Stimulated activated CD8-positive, alpha-beta memory T cell treated with anti-CD3 and anti-CD28 coated beads, Interleukin-7, amount 100 ng/mL, for 4 hours (primary cell): Measurements from ENCODE around the gene APOBEC3C.
"Not testable (repeated sequence)": the region's sequence is repeated elsewhere in the genome, so short reads cannot be mapped to it uniquely, and the experiment has no call there.

Experiments
- DNase-seq, 2 donors: peaks; one replicate each; pipeline ENCODE4 v3.0.0-alpha.2; 2020; ENCODE audit warnings: low read depth in 2 of 2

Gene APOBEC3C

DNA sequence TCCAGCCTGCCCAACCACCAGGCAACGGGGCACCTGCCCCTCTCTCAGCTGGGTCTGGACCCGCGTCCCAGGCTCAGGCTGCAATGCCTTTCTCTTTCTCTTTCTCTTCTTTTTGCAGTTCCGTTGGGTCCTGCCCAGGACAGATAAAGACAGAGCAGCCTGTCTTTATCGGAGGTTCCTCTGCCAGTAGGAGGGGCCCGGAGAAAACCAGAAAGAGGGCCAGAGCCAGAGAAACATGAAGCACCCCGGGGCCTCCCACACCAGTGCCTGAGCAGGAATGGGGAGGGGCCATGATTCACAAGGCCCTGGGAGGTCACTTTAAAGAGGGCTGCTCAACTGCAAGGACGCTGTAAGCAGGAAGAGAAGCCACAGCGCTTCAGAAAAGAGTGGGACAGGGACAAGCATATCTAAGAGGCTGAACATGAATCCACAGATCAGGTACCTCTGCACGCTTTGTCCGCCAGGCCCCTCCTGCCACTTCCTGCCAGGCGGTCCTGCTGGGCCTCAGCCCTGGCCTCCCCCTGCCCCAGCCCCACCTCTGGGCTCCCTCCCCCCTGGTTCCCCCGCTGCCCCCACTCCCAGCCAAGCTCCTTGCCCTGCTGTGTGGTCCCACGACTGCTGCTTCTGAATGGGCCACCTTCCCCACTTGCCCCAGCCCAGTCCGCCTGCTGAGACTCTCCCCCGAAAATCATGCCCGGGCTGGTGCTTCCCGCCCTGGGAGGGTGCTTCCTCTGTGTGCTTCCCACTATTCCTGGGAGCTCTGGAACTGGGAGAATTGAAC lies at the start of gene APOBEC3C:
Gene APOBEC3C (plus strand): TSS at position 316 of the 781 bp plus-strand sequence. CDS start 106 bp downstream, at position 422.
- peak; percentile 74 to 75 for DNase-seq

DNA sequence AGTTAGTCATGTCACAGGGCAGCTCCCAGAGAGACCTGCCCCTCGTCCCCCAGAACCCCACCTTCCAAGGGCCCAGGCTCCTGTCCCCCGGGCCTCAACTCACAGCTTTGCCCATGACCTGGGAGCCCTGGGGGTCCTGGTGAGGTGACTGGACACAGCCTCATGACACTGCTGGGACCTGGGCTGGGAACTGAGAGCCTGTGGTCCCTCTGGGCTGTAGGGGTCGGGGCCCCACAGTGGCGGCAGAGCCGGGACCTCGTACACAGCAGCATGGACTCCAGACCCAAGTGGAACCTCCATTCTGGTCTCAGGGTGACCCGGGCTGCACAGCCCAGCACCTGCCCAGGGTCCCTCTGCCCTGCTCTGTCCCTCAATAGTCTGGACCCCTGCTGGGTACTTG lies 49.8 kb upstream of the APOBEC3C start:
- DNase-seq: no peak

DNA sequence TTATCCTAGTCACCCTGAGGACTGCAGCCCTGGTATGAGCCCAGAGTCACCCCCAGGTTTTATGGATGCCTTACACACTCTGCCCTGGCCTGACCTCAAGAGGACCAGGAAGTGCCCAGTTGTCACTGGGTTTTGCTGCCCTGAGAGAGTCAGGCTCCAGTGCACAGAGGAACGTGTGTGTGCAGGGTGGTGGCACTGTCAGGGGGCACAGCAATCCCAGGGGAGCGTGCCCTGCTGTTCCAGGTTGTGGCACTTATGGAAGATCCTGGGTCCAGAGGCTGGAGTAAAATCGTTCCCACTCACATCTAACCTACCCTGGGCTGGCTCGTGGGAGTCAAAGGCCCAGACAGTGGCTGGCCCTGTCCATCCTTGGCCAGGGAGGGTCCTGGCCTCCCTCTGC lies 49.1 kb upstream of the APOBEC3C start:
- no peak for DNase-seq

DNA sequence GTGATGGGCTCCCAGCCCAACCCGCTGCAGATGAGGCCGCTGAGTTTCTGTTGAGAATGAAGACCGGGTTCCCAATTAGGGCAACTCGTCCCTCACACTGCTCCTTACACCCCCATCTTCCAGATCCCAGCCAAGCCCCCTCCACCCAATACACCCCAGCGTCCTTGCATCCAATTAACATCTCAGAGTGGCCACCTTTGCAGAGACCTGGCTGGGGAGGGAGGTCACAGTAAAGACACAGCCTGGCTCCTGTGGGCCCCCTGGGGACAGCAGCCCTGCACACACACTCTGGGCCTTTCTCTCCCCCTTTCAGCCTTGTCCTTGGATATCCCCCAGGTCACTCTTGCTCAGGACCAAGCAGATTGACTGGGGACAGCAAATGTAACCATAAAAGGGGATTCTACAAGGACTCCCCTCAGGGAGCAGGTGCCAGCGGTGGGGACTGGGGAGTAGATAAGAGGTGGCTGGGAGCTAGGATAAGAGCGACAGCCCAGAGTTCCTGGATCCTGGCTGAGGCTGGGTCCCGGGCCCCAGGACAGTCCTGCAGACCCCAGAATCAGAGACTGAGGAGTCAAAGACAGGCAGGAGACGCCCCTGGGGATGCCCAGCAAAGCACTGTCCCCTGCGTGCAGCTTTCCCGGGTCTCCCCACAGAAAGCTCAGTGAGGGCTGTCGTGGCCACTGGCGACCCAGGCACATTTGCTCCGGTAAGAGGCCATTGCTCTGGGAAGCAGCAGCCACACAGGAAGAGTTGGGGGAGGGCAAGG lies 48.3 kb upstream of the APOBEC3C start:
- DNase-seq: no peak

DNA sequence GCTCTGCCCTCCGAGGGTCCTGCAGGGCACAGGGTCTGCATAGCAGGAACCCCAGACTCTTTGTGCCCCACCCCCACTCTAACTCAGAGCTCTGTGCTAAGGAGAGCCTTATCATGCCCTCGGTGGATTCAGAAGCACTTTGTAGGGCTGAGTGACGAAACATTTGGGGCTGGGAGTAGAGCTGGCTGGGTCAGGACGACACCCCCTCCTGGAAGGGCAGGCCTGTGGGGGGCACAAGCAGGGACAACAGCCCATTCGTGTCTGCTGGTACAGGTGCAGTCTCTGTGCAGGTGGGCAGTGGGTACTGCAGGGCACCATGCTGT lies 47.7 kb upstream of the APOBEC3C start:
- DNase-seq: no peak

DNA sequence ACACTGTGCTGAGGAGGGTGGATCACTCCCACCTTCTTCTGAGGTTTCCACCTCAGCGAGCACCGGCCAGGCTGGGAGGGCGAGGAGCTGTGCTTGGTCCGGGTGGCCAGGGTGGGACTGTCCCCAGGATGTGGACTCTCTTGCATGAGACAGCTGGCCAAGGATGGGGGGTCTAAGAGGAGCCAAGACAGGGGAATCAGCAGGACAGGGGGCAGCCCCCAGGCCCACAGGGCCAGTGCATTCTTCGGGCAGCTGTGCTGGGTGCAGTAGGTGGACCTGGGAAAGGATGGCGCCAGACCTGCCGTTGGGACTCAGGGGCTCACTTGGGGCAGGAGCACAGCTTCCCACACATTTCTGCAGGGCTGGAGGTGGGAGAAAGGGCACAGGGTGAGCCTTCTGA lies 47.1 kb upstream of the APOBEC3C start:
- DNase-seq: no peak

DNA sequence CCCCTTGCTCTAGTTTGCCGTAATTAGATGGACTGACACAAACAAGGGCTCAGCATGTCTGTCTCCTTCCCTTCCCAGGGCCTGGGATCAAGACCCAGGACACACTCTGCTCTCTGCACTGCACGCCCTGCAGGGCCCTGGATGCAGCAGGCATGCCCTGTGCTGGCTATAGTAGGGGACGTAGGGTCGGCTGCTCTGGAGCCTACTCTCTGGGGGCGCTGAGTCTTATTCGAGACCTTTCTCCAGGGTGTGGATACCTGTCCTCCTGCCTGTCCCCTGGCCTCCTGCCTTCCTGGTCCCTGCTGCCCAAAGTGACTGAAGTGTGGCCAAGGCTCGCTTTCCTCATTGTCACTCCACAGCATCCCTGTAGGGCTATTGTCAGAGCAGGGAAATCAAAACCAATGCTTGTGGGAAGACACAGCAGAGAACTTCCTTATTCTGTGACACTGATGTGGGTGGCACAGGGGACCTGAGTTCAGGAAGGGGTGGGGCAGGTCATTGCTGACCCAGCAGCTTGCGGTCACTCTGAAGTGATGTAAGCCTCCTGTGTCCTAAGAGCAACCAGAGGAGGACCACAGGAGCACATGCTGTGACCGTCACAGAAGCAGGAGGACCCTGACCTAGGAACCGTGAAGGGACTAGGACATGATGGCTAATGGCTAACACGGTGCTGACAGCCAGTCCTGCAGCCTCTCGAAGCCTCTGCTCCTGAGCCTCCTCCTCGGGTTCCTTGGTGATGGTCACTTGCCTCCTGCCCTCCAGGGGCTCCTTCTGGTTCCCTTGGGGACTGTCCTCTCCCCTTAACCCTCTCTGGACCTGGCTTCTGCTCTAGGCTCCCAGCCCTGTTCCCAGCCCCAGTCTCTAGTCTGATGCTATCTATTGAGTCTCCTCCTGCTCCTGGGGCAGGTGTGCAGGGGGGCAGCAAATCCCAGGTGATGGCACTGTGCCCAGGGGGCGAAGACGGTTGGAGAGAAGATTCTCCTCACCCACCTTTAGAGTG lies 46.3 kb upstream of the APOBEC3C start:
- DNase-seq: no peak

DNA sequence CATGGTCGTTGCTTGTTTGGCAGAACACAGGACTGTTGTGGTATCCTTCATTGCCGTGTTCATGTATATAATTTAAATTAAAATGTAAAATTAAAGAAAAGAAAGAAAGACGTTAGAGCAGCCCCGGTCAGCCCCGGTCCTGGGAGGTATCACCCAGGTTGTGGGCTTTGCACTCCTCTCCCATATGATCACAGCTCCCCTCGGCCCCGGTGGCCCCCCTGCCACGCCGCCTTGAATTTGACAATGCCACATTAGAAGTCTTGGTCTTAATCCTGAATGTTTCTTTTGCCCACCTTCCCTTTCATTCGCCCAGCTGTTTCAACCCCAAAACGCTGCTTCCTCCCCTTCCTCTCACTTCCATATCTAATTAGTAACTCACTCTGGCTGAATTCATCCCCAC lies 45.3 kb upstream of the APOBEC3C start:
- DNase-seq: no peak

DNA sequence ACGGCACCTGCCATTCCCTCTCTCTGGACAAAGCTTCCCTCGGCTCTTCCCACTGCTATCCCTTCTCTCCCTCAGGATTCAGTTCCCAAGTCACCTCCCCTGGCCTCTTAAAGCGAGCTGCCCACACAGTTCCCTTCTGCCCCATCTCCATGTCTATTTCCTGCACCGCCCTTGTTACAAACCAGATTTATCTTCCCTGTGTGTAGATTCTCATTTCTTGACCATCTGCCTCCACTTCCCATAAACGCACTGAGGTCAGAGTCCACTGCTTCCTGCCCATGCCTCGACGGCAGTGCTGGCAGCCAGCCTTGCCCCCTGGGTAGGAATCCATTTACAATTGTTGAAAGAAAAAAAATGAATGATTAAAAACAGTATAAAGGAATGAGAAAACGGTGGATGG lies 43.5 kb upstream of the APOBEC3C start:
- no peak for DNase-seq

DNA sequence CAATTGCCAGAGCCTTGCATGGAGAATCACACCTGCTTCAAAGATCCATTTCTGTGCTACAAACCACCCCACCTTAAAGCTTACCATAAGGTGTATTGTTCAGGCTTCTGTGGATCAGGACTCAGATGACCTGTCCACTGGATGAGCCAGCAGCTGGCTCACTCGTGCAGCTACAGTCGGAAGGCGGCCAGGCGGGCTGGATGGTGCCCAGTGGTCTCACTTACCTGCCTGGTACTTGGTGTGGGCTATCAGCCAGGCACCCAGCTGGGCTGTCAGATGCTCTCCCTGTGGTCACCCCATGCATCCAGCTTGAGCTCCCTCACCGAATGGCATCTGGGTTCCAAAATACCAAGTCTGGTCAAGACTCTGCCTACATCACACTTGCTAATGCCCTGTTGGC lies 42.9 kb upstream of the APOBEC3C start:
- no peak for DNase-seq

DNA sequence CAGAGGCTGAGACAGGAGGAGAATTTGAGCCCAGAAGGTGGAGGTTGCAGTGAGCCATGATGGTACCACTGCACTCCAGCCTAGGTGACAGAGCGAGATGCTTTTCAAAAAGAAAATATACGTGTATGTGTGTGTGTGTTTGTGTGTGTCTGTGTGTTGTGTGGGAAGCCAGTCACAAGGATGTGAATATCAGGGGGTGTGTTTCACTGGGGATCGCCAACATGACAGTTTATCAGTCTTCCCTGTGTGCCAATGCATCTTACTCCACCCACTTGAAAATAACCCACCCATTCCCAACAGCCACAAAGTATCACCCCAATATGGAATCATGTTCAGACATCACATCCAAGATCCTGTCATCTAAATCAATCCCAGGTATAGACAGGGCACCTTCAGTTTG lies 42.3 kb upstream of the APOBEC3C start:
- DNase-seq: no peak

DNA sequence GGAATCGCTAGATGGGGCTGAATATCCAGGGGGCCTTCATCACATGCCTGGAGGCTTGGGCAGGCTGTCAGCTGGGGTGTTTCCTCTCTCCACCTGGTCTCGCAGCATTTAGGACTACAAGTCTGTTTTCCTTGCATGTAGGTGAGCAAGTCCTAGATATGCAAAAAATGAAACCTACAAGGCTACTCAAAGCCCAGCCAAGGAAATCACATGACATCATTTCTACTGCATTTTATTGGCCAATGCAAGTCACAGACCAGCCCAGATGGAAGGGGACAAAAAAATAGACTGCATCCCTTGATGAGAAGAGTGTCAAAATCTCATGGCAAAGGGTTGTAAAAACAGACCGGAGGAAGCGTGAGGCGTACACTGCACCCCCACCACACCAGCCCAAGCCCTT lies 41.5 kb upstream of the APOBEC3C start:
- no peak for DNase-seq

DNA sequence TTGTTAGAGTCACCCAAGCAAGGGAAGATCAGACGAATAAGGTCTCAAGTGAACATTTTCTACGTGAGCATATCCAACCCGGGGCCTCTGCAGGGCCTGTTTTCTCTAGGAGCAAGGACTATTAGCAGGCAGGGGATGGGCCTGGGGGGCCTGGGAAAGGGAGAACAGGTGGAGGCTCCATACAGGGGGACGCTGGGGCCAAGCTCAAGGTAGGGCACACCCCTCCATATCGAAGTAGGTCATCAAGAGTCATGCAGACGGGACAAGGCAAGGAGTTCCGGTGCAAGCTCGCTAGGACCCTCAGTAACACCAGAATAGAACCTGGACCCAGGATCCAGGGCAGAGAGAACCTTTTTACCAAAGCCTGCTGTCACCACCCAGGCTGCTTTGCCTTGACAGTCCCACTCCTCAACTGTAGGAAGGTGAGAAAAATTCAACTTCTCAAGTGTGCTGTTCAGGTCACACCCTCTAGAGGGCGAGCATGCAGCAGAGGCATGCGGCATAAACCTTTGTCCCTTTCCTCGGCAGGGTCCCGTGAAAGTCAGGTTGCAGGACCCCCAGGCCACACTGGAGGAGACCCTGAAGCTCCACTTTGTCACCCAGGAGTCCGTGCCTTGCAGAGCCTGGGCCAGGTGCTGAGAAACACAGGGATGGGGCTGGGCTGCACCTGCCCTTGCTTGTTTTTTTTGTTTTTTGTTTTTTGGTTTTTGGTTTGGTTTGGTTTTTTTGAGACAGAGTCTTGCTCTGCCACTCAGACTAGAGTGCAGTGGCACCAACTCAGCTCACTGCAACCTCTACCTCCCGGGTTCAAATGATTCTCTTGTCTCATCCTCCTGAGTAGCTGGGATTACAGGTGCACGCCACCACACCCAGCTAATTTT lies 40.5 kb upstream of the APOBEC3C start:
- peak; percentile 29 to 35 for DNase-seq

DNA sequence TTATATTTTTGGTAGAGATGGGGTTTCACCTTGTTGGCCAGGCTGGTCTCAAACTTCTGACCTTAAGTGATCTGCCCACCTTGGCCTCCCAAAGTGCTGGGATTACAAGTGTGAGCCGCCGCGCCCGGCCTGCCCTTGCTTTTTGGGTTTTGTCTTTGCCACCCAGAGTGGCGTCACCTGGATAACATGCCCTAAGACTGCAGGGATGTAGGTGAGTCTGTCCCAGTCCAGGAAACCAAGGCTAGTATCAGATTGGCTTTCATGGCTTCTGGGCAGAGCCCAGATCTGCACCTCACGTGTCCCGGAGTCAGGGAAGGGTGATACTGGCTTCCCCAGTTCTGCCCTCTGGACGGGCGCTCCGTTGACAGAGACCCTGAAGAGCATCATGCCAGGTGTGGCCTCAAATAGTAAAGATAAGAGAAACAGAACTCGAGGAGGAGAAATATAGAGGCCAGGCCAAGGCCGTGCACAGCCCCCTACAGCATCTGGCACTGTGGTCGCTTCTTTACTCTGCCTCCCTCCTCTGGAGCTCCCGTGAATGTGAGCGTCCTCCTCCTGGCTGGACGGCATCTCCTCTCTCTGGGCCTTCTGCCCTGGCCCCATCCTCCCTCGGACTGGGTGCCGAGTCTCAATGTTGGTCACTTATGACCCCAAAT lies 39.8 kb upstream of the APOBEC3C start:
- no peak for DNase-seq

DNA sequence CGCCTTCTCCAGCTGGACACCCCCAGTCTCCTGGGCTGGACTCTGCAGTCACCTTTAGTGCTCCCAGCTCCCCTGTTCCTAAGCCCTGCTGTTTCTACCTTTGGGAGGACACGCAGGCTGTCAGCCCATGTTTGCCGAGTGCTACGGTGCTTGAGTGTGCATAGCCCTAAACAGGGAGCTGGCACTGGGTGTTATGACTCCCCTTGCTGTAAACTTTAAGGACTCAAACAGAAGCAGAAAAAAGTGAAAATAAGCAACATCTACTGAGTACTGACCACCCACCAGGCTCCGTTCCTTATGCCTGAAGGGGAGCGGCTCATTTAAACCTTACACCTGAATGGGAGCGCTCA lies 39.3 kb upstream of the APOBEC3C start:
- DNase-seq: no peak

DNA sequence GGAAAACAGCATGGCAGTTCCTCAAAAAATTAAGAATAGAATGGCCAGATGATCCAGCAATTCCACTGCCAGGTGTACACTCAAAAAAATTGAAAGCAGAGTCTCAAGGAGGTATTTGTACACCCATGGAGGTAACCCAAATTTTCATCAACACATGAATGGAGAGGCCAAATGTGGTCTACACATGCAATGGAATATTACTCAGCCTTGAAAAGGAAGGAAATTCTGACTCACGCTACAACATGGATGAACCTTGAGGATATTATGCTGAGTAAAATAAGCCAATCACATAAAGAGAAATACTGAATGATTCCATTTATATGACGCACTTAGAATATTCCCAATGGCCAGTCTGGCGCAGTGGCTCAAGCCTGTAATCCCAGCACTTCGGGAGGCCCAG lies 36.8 kb upstream of the APOBEC3C start:
- not testable (repeated sequence) for DNase-seq

DNA sequence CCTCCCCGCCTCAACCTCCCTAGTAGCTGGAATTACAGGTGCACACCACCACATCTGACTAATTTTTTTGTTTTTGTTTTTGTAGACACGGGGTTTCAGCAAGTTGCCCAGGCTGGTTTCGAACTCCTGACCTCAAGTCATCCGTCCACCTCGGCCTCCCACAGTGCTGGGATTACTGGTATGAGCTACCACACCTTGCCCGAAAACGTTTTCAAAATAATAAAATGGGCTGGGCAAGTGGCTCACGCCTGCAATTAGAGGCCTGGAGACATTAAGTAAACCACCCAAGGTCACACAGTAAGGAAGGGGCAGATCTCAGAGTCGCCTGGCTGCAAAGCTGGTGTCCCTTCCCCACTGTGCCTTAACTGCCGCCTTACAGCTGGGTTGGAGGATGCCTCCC lies 33.5 kb upstream of the APOBEC3C start:
- not testable (repeated sequence) for DNase-seq

DNA sequence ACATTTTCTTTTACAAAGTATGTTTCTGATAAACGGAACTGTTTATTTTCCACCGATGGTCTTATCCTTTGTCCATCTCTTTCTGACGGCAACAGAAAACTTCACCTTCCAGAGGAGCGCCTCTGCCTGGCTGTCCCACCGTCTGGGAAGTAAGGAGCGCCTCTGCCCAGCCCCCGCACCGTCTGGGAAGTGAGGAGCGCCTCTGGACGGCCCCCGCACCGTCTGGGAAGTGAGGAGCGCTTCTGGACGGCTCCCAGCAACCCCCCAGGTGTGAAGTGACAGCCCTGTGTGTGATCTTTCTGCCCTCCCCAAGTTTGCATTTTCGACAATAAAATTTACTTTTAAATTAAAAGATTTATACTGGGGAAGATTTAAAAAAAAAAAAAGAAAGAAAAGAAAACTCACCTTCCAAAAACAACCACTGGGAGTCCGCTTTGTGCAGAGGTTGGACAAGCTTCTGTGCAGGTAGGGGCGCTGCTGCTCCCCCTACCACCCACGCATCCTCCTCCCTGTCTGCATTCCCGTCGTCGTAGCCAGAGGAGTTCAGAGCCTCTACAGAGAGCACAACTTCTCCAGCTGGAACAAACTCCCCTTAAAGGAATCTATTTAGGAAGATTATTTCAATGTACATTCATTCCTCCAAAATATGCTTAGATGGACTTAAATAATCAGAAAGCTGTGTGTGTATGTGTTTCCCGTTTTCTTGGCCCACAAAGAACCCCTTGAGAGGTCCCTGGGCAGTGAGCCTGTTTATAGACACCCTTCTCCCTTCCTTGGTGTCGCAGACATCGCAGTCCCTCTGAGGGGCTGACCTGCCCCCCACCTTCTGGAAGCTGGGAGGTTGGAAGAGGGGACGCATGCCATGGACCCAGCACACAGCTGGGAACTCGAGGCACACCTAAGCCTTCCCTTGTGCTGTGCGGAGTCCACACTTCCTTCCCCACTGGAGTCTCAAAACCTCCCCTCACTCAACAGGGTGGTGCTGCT lies 32.8 kb upstream of the APOBEC3C start:
- no peak for DNase-seq
